Osteocyte (in vitro differentiated cells): ENCODE data around the gene ATP13A1. TPM values are rescaled to one million over a fixed set of nuclear protein-coding genes. Genes with fewer than 3 reads are reported as not detected.
"Not testable (repeated sequence)": the region's sequence is repeated elsewhere in the genome, so short reads cannot be mapped to it uniquely, and the experiment has no call there.

Source experiments
- DNase-seq: peaks from one replicate; pipeline ENCODE4 v3.0.0; 2021; ENCODE audit warnings: mixed read lengths; ENCODE audit not compliant: unreplicated experiment; ENCODE audit errors: extremely low spot score
- H3K27ac Mint-ChIP-seq: one replicate; pipeline ENCODE4 v1.8.0; 2021; ENCODE audit warnings: mild to moderate bottlenecking, mixed read lengths; ENCODE audit not compliant: unreplicated experiment
- H3K27me3 Mint-ChIP-seq: one replicate; pipeline ENCODE4 v1.8.0; 2021; ENCODE audit warnings: mixed read lengths; ENCODE audit not compliant: unreplicated experiment
- H3K36me3 Mint-ChIP-seq: one replicate; pipeline ENCODE4 v1.8.0; 2021; ENCODE audit warnings: mixed read lengths; ENCODE audit not compliant: unreplicated experiment
- H3K4me1 Mint-ChIP-seq: one replicate; pipeline ENCODE4 v1.8.0; 2021; ENCODE audit warnings: mixed read lengths; ENCODE audit not compliant: unreplicated experiment
- H3K4me3 Mint-ChIP-seq: one replicate; pipeline ENCODE4 v1.8.0; 2021; ENCODE audit warnings: mild to moderate bottlenecking, moderate library complexity, mixed read lengths; ENCODE audit not compliant: unreplicated experiment
- H3K9me3 Mint-ChIP-seq: one replicate; pipeline ENCODE4 v1.8.0; 2021; ENCODE audit warnings: mixed read lengths; ENCODE audit not compliant: unreplicated experiment
- total RNA-seq: library from RNA; stranded (reverse); gene quantifications from 2 replicates; pipeline ENCODE4 v1.2.1, GENCODE V29; 2021
- TF ChIP-seq, protein P1 (sequence below): fragments of 200-600 bp; sonication (generic); IDR thresholded peaks from 2 replicates; pipeline ENCODE4 v1.5.0; 2021; ENCODE audit warnings: antibody characterized with exemption, mild to moderate bottlenecking, moderate library complexity

Gene ATP13A1
- total RNA-seq, 1 donor from 2014 or later = 67.2 TPM

DNA sequence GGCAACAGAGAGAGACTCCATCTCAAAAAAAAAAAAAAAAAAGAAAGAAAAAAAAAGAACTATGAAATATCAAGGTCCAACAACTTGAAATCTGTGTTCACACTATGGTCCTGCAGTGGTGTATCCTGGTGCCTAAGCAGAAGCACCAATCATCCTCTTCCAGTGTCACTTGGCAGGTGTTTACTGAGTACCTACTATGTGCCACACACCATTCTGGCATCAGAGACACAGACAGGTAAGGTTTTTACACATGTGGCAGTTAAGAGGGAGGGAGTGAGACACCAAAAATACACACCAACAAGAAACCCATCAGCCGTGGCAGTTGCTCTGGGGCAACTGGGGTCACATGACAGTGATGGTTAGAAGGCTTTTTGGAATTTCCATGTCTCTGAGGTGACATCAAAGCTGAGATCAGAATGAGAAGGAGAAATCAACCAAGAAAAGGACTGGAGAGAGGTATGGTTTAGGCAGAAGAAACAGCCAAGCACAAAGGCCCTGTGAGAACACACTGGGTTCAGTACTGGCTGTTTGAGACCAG lies 62.6 kb downstream of the ATP13A1 start:
- TF ChIP-seq, protein P1, sequence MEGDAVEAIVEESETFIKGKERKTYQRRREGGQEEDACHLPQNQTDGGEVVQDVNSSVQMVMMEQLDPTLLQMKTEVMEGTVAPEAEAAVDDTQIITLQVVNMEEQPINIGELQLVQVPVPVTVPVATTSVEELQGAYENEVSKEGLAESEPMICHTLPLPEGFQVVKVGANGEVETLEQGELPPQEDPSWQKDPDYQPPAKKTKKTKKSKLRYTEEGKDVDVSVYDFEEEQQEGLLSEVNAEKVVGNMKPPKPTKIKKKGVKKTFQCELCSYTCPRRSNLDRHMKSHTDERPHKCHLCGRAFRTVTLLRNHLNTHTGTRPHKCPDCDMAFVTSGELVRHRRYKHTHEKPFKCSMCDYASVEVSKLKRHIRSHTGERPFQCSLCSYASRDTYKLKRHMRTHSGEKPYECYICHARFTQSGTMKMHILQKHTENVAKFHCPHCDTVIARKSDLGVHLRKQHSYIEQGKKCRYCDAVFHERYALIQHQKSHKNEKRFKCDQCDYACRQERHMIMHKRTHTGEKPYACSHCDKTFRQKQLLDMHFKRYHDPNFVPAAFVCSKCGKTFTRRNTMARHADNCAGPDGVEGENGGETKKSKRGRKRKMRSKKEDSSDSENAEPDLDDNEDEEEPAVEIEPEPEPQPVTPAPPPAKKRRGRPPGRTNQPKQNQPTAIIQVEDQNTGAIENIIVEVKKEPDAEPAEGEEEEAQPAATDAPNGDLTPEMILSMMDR = no peak
- Mint-ChIP-seq H3K4me3 (no peak overlapping the region), H3K27ac (no peak overlapping the region), H3K27me3 (no peaks in the 10 kb centered on the region), H3K4me1 (no peaks in the 10 kb centered on the region), H3K9me3 (no peaks in the 10 kb centered on the region), H3K36me3 (no peaks in the 10 kb centered on the region)
- no peak for DNase-seq

DNA sequence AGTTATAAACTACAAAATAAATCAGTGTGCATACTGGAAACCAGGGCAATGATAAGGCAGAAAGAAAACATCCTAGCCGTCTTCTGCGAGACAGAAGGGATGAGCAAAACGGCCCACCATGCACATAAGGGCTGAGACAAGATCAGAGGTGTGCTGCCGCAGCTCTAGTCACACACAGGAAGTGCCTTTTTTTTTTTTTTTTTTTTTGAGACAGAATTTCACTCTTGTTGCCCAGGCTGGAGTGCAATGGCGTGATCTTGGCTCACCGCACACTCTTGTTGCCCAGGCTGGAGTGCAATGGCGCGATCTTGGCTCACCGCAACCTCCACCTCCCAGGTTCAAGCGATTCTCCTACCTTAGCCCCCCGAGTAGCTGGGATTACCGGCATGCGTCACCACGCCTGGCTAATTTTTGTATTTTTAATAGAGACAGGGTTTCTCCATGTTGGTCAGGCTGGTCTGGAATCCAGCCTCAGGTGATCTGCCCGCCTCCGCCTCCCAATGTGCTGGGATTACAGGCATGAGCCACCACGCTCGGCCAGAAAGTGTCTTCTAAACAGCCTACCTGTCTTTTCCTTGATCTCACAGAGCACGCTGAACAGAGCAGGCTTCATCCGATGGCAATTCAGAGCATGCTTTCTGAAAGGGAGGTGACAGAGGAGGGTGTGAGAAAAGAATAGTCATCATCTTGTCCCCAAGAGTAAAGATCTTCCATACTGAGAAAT lies 64.6 kb downstream of the ATP13A1 start:
- not testable (repeated sequence) for DNase-seq, H3K27ac Mint-ChIP-seq, H3K9me3 Mint-ChIP-seq, H3K4me3 Mint-ChIP-seq, H3K36me3 Mint-ChIP-seq, H3K4me1 Mint-ChIP-seq, H3K27me3 Mint-ChIP-seq

DNA sequence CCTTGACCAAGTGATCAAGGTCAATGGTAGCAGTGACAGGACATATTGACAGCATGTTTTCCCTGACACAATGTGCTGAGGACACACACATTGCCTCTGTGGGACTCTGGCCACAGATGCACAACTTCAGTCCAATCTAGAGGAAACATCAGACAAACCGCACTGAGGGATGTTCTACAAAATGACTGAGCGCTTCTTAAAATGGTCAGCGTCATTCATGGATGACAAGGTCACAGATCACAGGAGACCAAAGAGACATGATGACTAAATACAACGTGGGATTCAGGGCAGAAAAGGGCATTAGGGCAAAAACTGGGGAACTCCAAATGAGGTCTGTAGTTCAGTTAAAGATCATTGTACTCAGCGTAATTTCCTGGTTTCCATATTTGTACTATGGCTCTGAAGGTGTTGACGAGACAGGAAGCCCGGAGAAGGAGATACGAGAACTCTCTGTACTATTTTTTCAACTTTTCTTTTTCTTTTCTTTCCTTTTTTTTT lies 65.6 kb downstream of the ATP13A1 start:
- no peaks in the 10 kb centered on the region for H3K27me3 Mint-ChIP-seq
- DNase-seq = no peak
- H3K9me3 Mint-ChIP-seq = no peaks in the 10 kb centered on the region
- no peak overlapping the region for H3K27ac Mint-ChIP-seq
- no peaks in the 10 kb centered on the region for H3K36me3 Mint-ChIP-seq
- peaks cover 2% of the 10 kb centered on the region for H3K4me1 Mint-ChIP-seq
- TF ChIP-seq, protein P1 = no peak
- H3K4me3 Mint-ChIP-seq = no peak overlapping the region

Other genes with a start within 250 kb of the ATP13A1 start
- gene TSSK6, start 148.1 kb downstream of the ATP13A1 start, total RNA-seq = 1.7 and 2.0 TPM in 2 replicates
- 372 and 376 TPM in 2 replicates for gene NDUFA13, start 147.5 kb downstream of the ATP13A1 start, total RNA-seq
- 6.1 and 6.3 TPM in 2 replicates for gene YJEFN3, start 134.8 kb downstream of the ATP13A1 start, total RNA-seq
- 0.63 and 1.1 TPM in 2 replicates for gene CILP2, start 125.4 kb downstream of the ATP13A1 start, total RNA-seq
- gene PBX4, start 45.0 kb downstream of the ATP13A1 start, total RNA-seq = 0.46 and 0.52 TPM in 2 replicates
- 6.8 and 7.4 TPM in 2 replicates for gene LPAR2, start 35.5 kb downstream of the ATP13A1 start, total RNA-seq
- 10.5 and 12.0 TPM in 2 replicates for gene GMIP, start 20.0 kb downstream of the ATP13A1 start, total RNA-seq
- gene ZNF101, start 5.2 kb upstream of the ATP13A1 start, total RNA-seq = 7.1 and 8.4 TPM in 2 replicates
- gene ZNF14, start 69.4 kb upstream of the ATP13A1 start, total RNA-seq = 4.7 and 5.3 TPM in 2 replicates
- 7.8 and 10.5 TPM in 2 replicates for gene ZNF506, start 158.1 kb upstream of the ATP13A1 start, total RNA-seq
- gene ZNF253, start 202.2 kb upstream of the ATP13A1 start, total RNA-seq = 10.6 and 12.8 TPM in 2 replicates
- 4.7 and 5.6 TPM in 2 replicates for gene ZNF93, start 237.3 kb upstream of the ATP13A1 start, total RNA-seq